OCI-LY1 (cell line): ENCODE results near the gene GRIA4.

ENCODE experiments used
- EZH2 ChIP-seq: fragments of 200-600 bp; sonication (generic), shearing (Covaris generic); IDR thresholded peaks from 2 replicates; pipeline ENCODE4 v1.8.0; 2017; ENCODE audit warnings: borderline replicate concordance, mixed run types, mild to moderate bottlenecking, antibody characterized with exemption, low read length, moderate library complexity, mixed read lengths
- TF ChIP-seq, protein P1 (sequence below): fragments of 200-600 bp; sonication (generic), shearing (Covaris generic); IDR thresholded peaks from 2 replicates; pipeline ENCODE4 v1.5.1; 2017; ENCODE audit warnings: mild to moderate bottlenecking, antibody characterized with exemption, low read length, moderate library complexity, mixed read lengths

GRCh38 chr11:105969756-105970155 is 359.9 kb downstream of the GRIA4 start:
- TF ChIP-seq, protein P1, sequence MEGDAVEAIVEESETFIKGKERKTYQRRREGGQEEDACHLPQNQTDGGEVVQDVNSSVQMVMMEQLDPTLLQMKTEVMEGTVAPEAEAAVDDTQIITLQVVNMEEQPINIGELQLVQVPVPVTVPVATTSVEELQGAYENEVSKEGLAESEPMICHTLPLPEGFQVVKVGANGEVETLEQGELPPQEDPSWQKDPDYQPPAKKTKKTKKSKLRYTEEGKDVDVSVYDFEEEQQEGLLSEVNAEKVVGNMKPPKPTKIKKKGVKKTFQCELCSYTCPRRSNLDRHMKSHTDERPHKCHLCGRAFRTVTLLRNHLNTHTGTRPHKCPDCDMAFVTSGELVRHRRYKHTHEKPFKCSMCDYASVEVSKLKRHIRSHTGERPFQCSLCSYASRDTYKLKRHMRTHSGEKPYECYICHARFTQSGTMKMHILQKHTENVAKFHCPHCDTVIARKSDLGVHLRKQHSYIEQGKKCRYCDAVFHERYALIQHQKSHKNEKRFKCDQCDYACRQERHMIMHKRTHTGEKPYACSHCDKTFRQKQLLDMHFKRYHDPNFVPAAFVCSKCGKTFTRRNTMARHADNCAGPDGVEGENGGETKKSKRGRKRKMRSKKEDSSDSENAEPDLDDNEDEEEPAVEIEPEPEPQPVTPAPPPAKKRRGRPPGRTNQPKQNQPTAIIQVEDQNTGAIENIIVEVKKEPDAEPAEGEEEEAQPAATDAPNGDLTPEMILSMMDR: no peak
- no peak for TF ChIP-seq EZH2
